Tibial nerve (tissue), 4 donors: ENCODE results near the gene KRTAP5-6. TPM values are rescaled to one million over a fixed set of nuclear protein-coding genes. Genes with fewer than 3 reads are reported as not detected.
"Not testable (repeated sequence)": the region's sequence is repeated elsewhere in the genome, so short reads cannot be mapped to it uniquely, and the experiment has no call there.

Source experiments
- DNase-seq, 2 donors: peaks; one replicate each; pipeline ENCODE4 v3.0.0-alpha.2; 2019; ENCODE audit warnings: low spot score in 2 of 2
- H3K27ac ChIP-seq, 4 donors: fragments of 200-600 bp; sonication (generic) in 3 of 4; one replicate each; pipeline ENCODE4 v1.5.1; 2017 to 2019; ENCODE audit warnings: mild to moderate bottlenecking in 1 of 4
- H3K27me3 ChIP-seq, 2 donors: fragments of 200-600 bp; sonication (generic) in 1 of 2; one replicate each; pipeline versions ENCODE4 v1.5.1 to v1.6.0; 2017 to 2019
- H3K36me3 ChIP-seq, 3 donors: fragments of 200-600 bp; sonication (generic); one replicate each; pipeline ENCODE4 v1.5.1; 2018 to 2019
- H3K4me1 ChIP-seq, 4 donors: fragments of 200-600 bp; sonication (generic) in 3 of 4; one replicate each; pipeline ENCODE4 v1.5.1; 2017 to 2019
- H3K4me3 ChIP-seq, 4 donors: fragments of 200-600 bp; sonication (generic) in 3 of 4; one replicate each; pipeline ENCODE4 v1.5.1; 2017 to 2019; ENCODE audit warnings: mild to moderate bottlenecking in 1 of 4, moderate library complexity in 1 of 4
- H3K9me3 ChIP-seq, 4 donors: fragments of 200-600 bp; sonication (generic) in 3 of 4; one replicate each; pipeline ENCODE4 v1.5.1; 2017 to 2019
- CTCF ChIP-seq, 5 experiments: fragments of 200-600 bp in 3 of 5; fragments of 450-650 bp in 2 of 5; sonication (generic) in 3 of 5; IDR thresholded peaks; one replicate each; pipeline ENCODE4 v1.5.1; 2016 to 2019; ENCODE audit warnings: antibody characterized with exemption in 5 of 5, mild to moderate bottlenecking in 3 of 5, moderate library complexity in 2 of 5
- EP300 ChIP-seq, 2 donors: sonication (generic); formaldehyde crosslinking; IDR thresholded peaks; one replicate each; pipeline ENCODE4 v1.6.1; 2017; ENCODE audit warnings: antibody characterized with exemption in 2 of 2, mild to moderate bottlenecking in 1 of 2
- POLR2A ChIP-seq, 2 donors: fragments of 450-650 bp; IDR thresholded peaks; one replicate each; pipeline ENCODE4 v1.6.1; 2017; ENCODE audit warnings: antibody characterized with exemption in 2 of 2, mild to moderate bottlenecking in 2 of 2, moderate library complexity in 2 of 2
- WGBS, 2 donors: methylation state at CpG; one replicate each; pipeline ENCODE4 v1.1.5; 2018; 5-methylcytosine and 5-hydroxymethylcytosine counted together
- total RNA-seq, 4 donors: library from RNA; depleted of rRNA; stranded (reverse); fragments of >200 nt; gene quantifications; one replicate each; pipeline ENCODE4 v1.1.0, GENCODE V29; 2016

The KRTAP5-6 gene
- total RNA-seq, 4 donors from 2014 or later = not detected

GRCh38 chr11:1675536-1676228 lies 21.3 kb upstream of the KRTAP5-6 start:
- no peaks in the 10 kb centered on the region for H3K4me1 ChIP-seq
- H3K4me3 ChIP-seq = no peak overlapping the region
- H3K27me3 ChIP-seq = peaks cover 0 to 60% of the 10 kb centered on the region in 2 donors
- TF ChIP-seq POLR2A (IDR thresholded peaks at IDR 0.05) (no peak), CTCF (IDR thresholded peaks at IDR 0.05) (no peak), EP300 (IDR thresholded peaks at IDR 0.05) (no peak)
- H3K27ac ChIP-seq = no peak overlapping the region
- H3K9me3 ChIP-seq = peaks cover 0 to 5% (median 0%) of the 10 kb centered on the region in 4 donors
- no peak for DNase-seq
- H3K36me3 ChIP-seq = no peaks in the 10 kb centered on the region
- WGBS, 2 donors = 70 to 76% methylated on average over 11 of the region's 11 CpGs

- no peak for DNase-seq
- 86 to 89% methylated on average over 7 of the region's 7 CpGs for WGBS, 2 donors
- H3K27ac ChIP-seq = no peak overlapping the region
- H3K27me3 ChIP-seq = peaks cover 0 to 66% of the 10 kb centered on the region in 2 donors
- peaks cover 0 to 5% (median 0%) of the 10 kb centered on the region in 4 donors for H3K9me3 ChIP-seq
- H3K4me1 ChIP-seq = no peaks in the 10 kb centered on the region
- H3K36me3 ChIP-seq = no peaks in the 10 kb centered on the region
- TF ChIP-seq POLR2A (IDR thresholded peaks at IDR 0.05) (no peak), EP300 (IDR thresholded peaks at IDR 0.05) (no peak), CTCF (IDR thresholded peaks at IDR 0.05) (no peak)
- H3K4me3 ChIP-seq = no peak overlapping the region
Observed at GRCh38 chr11:1676229-1676740, 20.7 kb upstream of the KRTAP5-6 start.

- H3K36me3 ChIP-seq = no peaks in the 10 kb centered on the region
- no peaks in the 10 kb centered on the region for H3K4me1 ChIP-seq
- peaks cover 0 to 5% (median 0%) of the 10 kb centered on the region in 4 donors for H3K9me3 ChIP-seq
- 85 to 88% methylated on average over 10 of the region's 10 CpGs for WGBS, 2 donors
- H3K27ac ChIP-seq = no peak overlapping the region
- DNase-seq = no peak
- peaks cover 0 to 59% of the 10 kb centered on the region in 2 donors for H3K27me3 ChIP-seq
- H3K4me3 ChIP-seq = no peak overlapping the region
- TF ChIP-seq CTCF (IDR thresholded peaks at IDR 0.05) (no peak), EP300 (IDR thresholded peaks at IDR 0.05) (no peak), POLR2A (IDR thresholded peaks at IDR 0.05) (no peak)
Observed at GRCh38 chr11:1679881-1680280, 17.1 kb upstream of the KRTAP5-6 start.

- TF ChIP-seq POLR2A (IDR thresholded peaks at IDR 0.05) (no peak), CTCF (IDR thresholded peaks at IDR 0.05) (no peak), EP300 (IDR thresholded peaks at IDR 0.05) (no peak)
- DNase-seq = no peak
- Histone ChIP-seq H3K27ac (no peak overlapping the region), H3K4me1 (no peaks in the 10 kb centered on the region), H3K4me3 (no peak overlapping the region), H3K36me3 (no peaks in the 10 kb centered on the region), H3K27me3 (peaks cover 0 to 35% of the 10 kb centered on the region in 2 donors), H3K9me3 (peaks cover 0 to 5% (median 0%) of the 10 kb centered on the region in 4 donors)
- 65 to 67% methylated on average over 15 of the region's 15 CpGs for WGBS, 2 donors
Observed at GRCh38 chr11:1682225-1682905, 14.6 kb upstream of the KRTAP5-6 start.

GRCh38 chr11:1683216-1683615 lies 13.8 kb upstream of the KRTAP5-6 start:
- WGBS, 2 donors = 81% methylated on average over 18 to 19 of the region's 19 CpGs
- peaks cover 0 to 26% of the 10 kb centered on the region in 2 donors for H3K27me3 ChIP-seq
- H3K9me3 ChIP-seq, H3K4me1 ChIP-seq, H3K36me3 ChIP-seq, DNase-seq, H3K4me3 ChIP-seq, H3K27ac ChIP-seq: not testable (repeated sequence)

- not testable (repeated sequence) for DNase-seq, H3K4me1 ChIP-seq, H3K36me3 ChIP-seq, H3K4me3 ChIP-seq, H3K9me3 ChIP-seq, H3K27ac ChIP-seq
- H3K27me3 ChIP-seq = peaks cover 0 to 18% of the 10 kb centered on the region in 2 donors
- WGBS, 2 donors = 70 to 75% methylated on average over 4 to 9 of the region's 24 CpGs
Observed at GRCh38 chr11:1683904-1684572, 13.0 kb upstream of the KRTAP5-6 start.

GRCh38 chr11:1684886-1685874 lies 11.8 kb upstream of the KRTAP5-6 start:
- H3K27me3 ChIP-seq = peaks cover 0 to 17% of the 10 kb centered on the region in 2 donors
- 78 to 79% methylated on average over 11 to 18 of the region's 18 CpGs for WGBS, 2 donors
- H3K36me3 ChIP-seq, H3K4me3 ChIP-seq, H3K9me3 ChIP-seq, H3K27ac ChIP-seq, DNase-seq, H3K4me1 ChIP-seq: not testable (repeated sequence)
